IMR-90 (cell line): ENCODE data around the gene GPR89A. TPM values are rescaled to one million over a fixed set of nuclear protein-coding genes. Genes with fewer than 3 reads are reported as not detected.
"Not testable (repeated sequence)": the region's sequence is repeated elsewhere in the genome, so short reads cannot be mapped to it uniquely, and the experiment has no call there.

ENCODE experiments used
- ATAC-seq: fragments of 200-7000 bp; cut with Tn5 transposase; 2 replicates; pipeline ENCODE4 v1.9.1; 2020; ENCODE audit warnings: low read depth, mild to moderate bottlenecking, moderate library complexity
- BruUV-seq: library from RNA; stranded (reverse); fragments of 400-500 nt; replicated peaks from 2 replicates; lab custom pipeline; 2021; lab: Mats Ljungman, UMichigan
- CTCF ChIA-PET: fragments of 300-600 bp; formaldehyde crosslinking; extraction: SDS; loops from one replicate; lab custom pipeline; 2021; ENCODE audit warnings: antibody characterized with exemption; lab: Yijun Ruan, JAX
- POLR2A ChIA-PET: fragments of 300-600 bp; sonication (Branson Sonifier 250); formaldehyde crosslinking; loops from one replicate; lab custom pipeline; 2022; ENCODE audit warnings: antibody characterized with exemption; ENCODE audit not compliant: unreplicated experiment; lab: Charles Lee
- DNase-seq: peaks from one replicate; pipeline ENCODE4 v3.0.0; 2013
- H2AFZ ChIP-seq: replicated peaks from 2 replicates; pipeline ENCODE3; 2013; ENCODE audit warnings: low read length, mild to moderate bottlenecking; ENCODE audit not compliant: poor library complexity
- H2AK5ac ChIP-seq: 2 replicates; pipeline ENCODE4 v1.6.1; 2013; ENCODE audit warnings: low read depth, low read length, inconsistent platforms
- H2AK9ac ChIP-seq: replicated peaks from 2 replicates; pipeline ENCODE3; 2013; ENCODE audit warnings: mild to moderate bottlenecking, low read depth, low read length, moderate library complexity; ENCODE audit not compliant: poor library complexity
- H2BK120ac ChIP-seq: 2 replicates; pipeline ENCODE4 v1.6.1; 2013; ENCODE audit warnings: low read depth, low read length, inconsistent platforms
- H2BK15ac ChIP-seq: 3 replicates; pipeline ENCODE4 v1.6.1; 2013; ENCODE audit warnings: low read depth, low read length, inconsistent platforms
- H2BK20ac ChIP-seq: 2 replicates; pipeline ENCODE4 v1.6.1; 2013; ENCODE audit warnings: low read depth, mild to moderate bottlenecking, inconsistent platforms, low read length, moderate library complexity
- H2BK5ac ChIP-seq: 2 replicates; pipeline ENCODE4 v1.6.1; 2013; ENCODE audit warnings: mild to moderate bottlenecking, low read depth, low read length, inconsistent platforms; ENCODE audit not compliant: poor library complexity, severe bottlenecking
- H3K14ac ChIP-seq: replicated peaks from 2 replicates; pipeline ENCODE4 v1.6.1; 2013; ENCODE audit warnings: low read depth, low read length, inconsistent platforms
- H3K18ac ChIP-seq: 2 replicates; pipeline ENCODE4 v1.6.1; 2013; ENCODE audit warnings: low read depth, low read length, control low read depth
- H3K23ac ChIP-seq: 2 replicates; pipeline ENCODE4 v1.6.1; 2013; ENCODE audit warnings: low read depth, low read length, inconsistent platforms
- H3K27ac ChIP-seq: 2 replicates; pipeline ENCODE4 v1.5.1; 2013; ENCODE audit warnings: mild to moderate bottlenecking, control low read depth, low read length; ENCODE audit not compliant: insufficient read depth
- H3K27me3 ChIP-seq: 2 replicates; pipeline ENCODE4 v1.6.1; 2013; ENCODE audit warnings: low read length; ENCODE audit not compliant: control insufficient read depth, insufficient read depth
- H3K36me3 ChIP-seq: 2 replicates; pipeline ENCODE4 v1.6.1; 2013; ENCODE audit warnings: low read length, mixed read lengths; ENCODE audit not compliant: control insufficient read depth, insufficient read depth
- H3K4ac ChIP-seq: 2 replicates; pipeline ENCODE4 v1.6.1; 2013; ENCODE audit warnings: low read depth, low read length, inconsistent platforms
- H3K4me1 ChIP-seq: 2 replicates; pipeline ENCODE4 v1.6.1; 2013; ENCODE audit warnings: low read length, mixed read lengths; ENCODE audit not compliant: control insufficient read depth, insufficient read depth
- H3K4me2 ChIP-seq: 2 replicates; pipeline ENCODE4 v1.6.1; 2013; ENCODE audit warnings: low read depth, mild to moderate bottlenecking, control low read depth, low read length, moderate library complexity
- H3K4me3 ChIP-seq: 2 replicates; pipeline ENCODE4 v1.5.1; 2013; ENCODE audit warnings: low read depth, mild to moderate bottlenecking, control low read depth, low read length, moderate library complexity; ENCODE audit not compliant: insufficient read depth
- H3K56ac ChIP-seq: 2 replicates; pipeline ENCODE4 v1.6.1; 2013; ENCODE audit warnings: low read length, inconsistent platforms; ENCODE audit not compliant: insufficient read depth; ENCODE audit errors: extremely low read depth
- H3K79me1 ChIP-seq, 2 experiments: 2 replicates each; pipeline ENCODE4 v1.6.1; 2013; ENCODE audit warnings: low read length in 2 of 2, inconsistent platforms in 1 of 2, low read depth in 1 of 2
- H3K9ac ChIP-seq: 2 replicates; pipeline ENCODE4 v1.6.1; 2013; ENCODE audit warnings: low read depth, low read length, control low read depth
- H3K9me1 ChIP-seq: 2 replicates; pipeline ENCODE4 v1.6.1; 2013; ENCODE audit warnings: low read length, inconsistent platforms; ENCODE audit not compliant: insufficient read depth
- H3K9me3 ChIP-seq: 2 replicates; pipeline ENCODE4 v1.6.1; 2013; ENCODE audit warnings: low read length; ENCODE audit not compliant: control insufficient read depth, insufficient read depth
- H4K20me1 ChIP-seq: 2 replicates; pipeline ENCODE4 v1.6.1; 2013; ENCODE audit warnings: low read length, inconsistent platforms; ENCODE audit not compliant: insufficient read depth
- H4K5ac ChIP-seq: 2 replicates; pipeline ENCODE4 v1.6.1; 2013; ENCODE audit warnings: mild to moderate bottlenecking, low read depth, low read length, control low read depth
- H4K8ac ChIP-seq, 2 experiments: 2 replicates each; pipeline ENCODE4 v1.6.1; 2013; ENCODE audit warnings: low read depth in 2 of 2, low read length in 2 of 2, control low read depth in 1 of 2, inconsistent platforms in 1 of 2
- H4K91ac ChIP-seq: 2 replicates; pipeline ENCODE4 v1.6.1; 2013; ENCODE audit warnings: low read depth, low read length, inconsistent platforms; ENCODE audit not compliant: insufficient read depth
- WGBS, 2 experiments: methylation state at CpG; one replicate each; pipeline versions ENCODE4 v1.1.5 to v1.1.7; 2013; ENCODE audit warnings: missing lambda C conversion rate in 2 of 2; ENCODE audit not compliant: insufficient read length in 1 of 2; ENCODE audit errors: extremely low coverage in 2 of 2; 5-methylcytosine and 5-hydroxymethylcytosine counted together
- dilution Hi-C: fragments of 300-500 bp; cut with HindIII; formaldehyde crosslinking; loops from one replicate; pipeline ENCODE4 v1.14.3; 2018; ENCODE audit warnings: low sequenced_read_pairs; ENCODE audit not compliant: unreplicated experiment
- in situ Hi-C: fragments of 300-500 bp; cut with MboI; formaldehyde crosslinking; loops from 3 replicates; pipeline ENCODE4 v1.14.3; 2019; ENCODE audit warnings: low sequenced_read_pairs, inconsistent platforms, mixed read lengths
- intact Hi-C: fragments of 100-400 bp; cut with micrococcal nuclease; formaldehyde crosslinking; loops from 2 replicates; pipeline ENCODE4 v1.10.0; 2022
- polyA plus RNA-seq, 3 experiments: library from polyadenylated mRNA; depleted of rRNA; stranded (reverse); fragments of >200 nt; gene quantifications; 2 replicates each; pipeline ENCODE4 v1.2.3, GENCODE V29; 2012; ENCODE audit warnings: low replicate concordance in 1 of 3
- total RNA-seq: library from RNA; depleted of rRNA; stranded (reverse); fragments of >200 nt; gene quantifications from 2 replicates; pipeline ENCODE4 v1.2.3, GENCODE V29; 2012

GPR89A gene
- total and polyA plus RNA-seq, 2 of the 4 experiments (the other 2 are of a cell fraction): 13.5 to 29.0 TPM

- H3K18ac ChIP-seq, H3K14ac ChIP-seq, H3K56ac ChIP-seq, H4K91ac ChIP-seq, ATAC-seq, H2BK5ac ChIP-seq, H3K27ac ChIP-seq, H2BK120ac ChIP-seq, H2AFZ ChIP-seq, in situ Hi-C loops, BruUV-seq, intact Hi-C loops, H3K4me2 ChIP-seq, dilution Hi-C loops, H2BK20ac ChIP-seq, H3K9me1 ChIP-seq, H3K27me3 ChIP-seq, H3K36me3 ChIP-seq, H3K9me3 ChIP-seq, POLR2A ChIA-PET, H4K20me1 ChIP-seq, H3K9ac ChIP-seq, H4K8ac ChIP-seq, DNase-seq, H3K79me1 ChIP-seq, H4K5ac ChIP-seq, H3K4ac ChIP-seq, H3K4me1 ChIP-seq, CTCF ChIA-PET, H2BK15ac ChIP-seq, H3K4me3 ChIP-seq, H3K23ac ChIP-seq, H2AK5ac ChIP-seq, H2AK9ac ChIP-seq: not testable (repeated sequence)
- WGBS, 2 experiments: no CpG with 5 or more reads among the region's 2 CpGs
Measured at GRCh38 chr1:145662502-145662901, 54.7 kb downstream of the GPR89A start.

- DNase-seq, H3K18ac ChIP-seq, H3K27me3 ChIP-seq, H3K9me3 ChIP-seq, H3K14ac ChIP-seq, H2AFZ ChIP-seq, H2AK5ac ChIP-seq, H4K20me1 ChIP-seq, H3K27ac ChIP-seq, H3K36me3 ChIP-seq, dilution Hi-C loops, H3K4me1 ChIP-seq, in situ Hi-C loops, intact Hi-C loops, H3K23ac ChIP-seq, H3K4ac ChIP-seq, CTCF ChIA-PET, H4K5ac ChIP-seq, H2AK9ac ChIP-seq, H2BK120ac ChIP-seq, H4K91ac ChIP-seq, POLR2A ChIA-PET, H3K79me1 ChIP-seq, H4K8ac ChIP-seq, H2BK5ac ChIP-seq, H2BK20ac ChIP-seq, H3K4me3 ChIP-seq, H3K9me1 ChIP-seq, H2BK15ac ChIP-seq, H3K4me2 ChIP-seq, BruUV-seq, H3K56ac ChIP-seq, H3K9ac ChIP-seq: not testable (repeated sequence)
- peak; percentile 49; the same call in 1 of the 2 replicates for ATAC-seq
- no CpG with 5 or more reads among the region's 4 CpGs for WGBS, 2 experiments
Measured at GRCh38 chr1:145665015-145665414, 57.2 kb downstream of the GPR89A start.
